K562 (cell line): ENCODE measurements around the gene RXRB. TPM values are rescaled to one million over a fixed set of nuclear protein-coding genes. Genes with fewer than 3 reads are reported as not detected.

Experiments
- EHMT2 ChIP-seq: fragments of 450-650 bp; IDR thresholded peaks from 2 replicates; pipeline ENCODE4 v1.6.1; 2018; ENCODE audit warnings: antibody characterized with exemption
- NR4A1 ChIP-seq, 2 experiments: fragments of 250-450 bp in 1 of 2; fragments of 450-650 bp in 1 of 2; sonication (Bioruptor Pico) in 1 of 2; IDR thresholded peaks; 2 replicates each; pipeline versions ENCODE4 v1.4.0 to v1.6.1; 2016 to 2020; ENCODE audit warnings: mild to moderate bottlenecking in 2 of 2, missing compliant biosample characterization in 1 of 2, missing genetic modification characterization in 1 of 2, moderate library complexity in 1 of 2
- PTRF ChIP-seq: fragments of 450-650 bp; IDR thresholded peaks from 2 replicates; pipeline ENCODE4 v1.6.1; 2016; ENCODE audit warnings: mild to moderate bottlenecking, missing genetic modification characterization, missing compliant biosample characterization
- RBFOX2 ChIP-seq: fragments of 200-400 bp; formaldehyde crosslinking; IDR thresholded peaks from 2 replicates; pipeline ENCODE4 v1.6.1; 2017; ENCODE audit warnings: low read depth, mild to moderate bottlenecking, low read length, moderate library complexity
- SP2 ChIP-seq: IDR thresholded peaks from 2 replicates; pipeline ENCODE4 v1.6.1; 2011; ENCODE audit warnings: mild to moderate bottlenecking, low read depth, low read length, moderate library complexity; ENCODE audit not compliant: poor library complexity, severe bottlenecking; ENCODE audit errors: extremely low read depth
- SRF ChIP-seq, 2 experiments: fragments of 250-450, 450-650 bp in 1 of 2; sonication (Bioruptor Pico) in 1 of 2; sonication (generic) in 1 of 2; formaldehyde crosslinking; IDR thresholded peaks; 2 replicates each; pipeline versions ENCODE4 v1.5.0 to v1.5.1; 2020 to 2022; ENCODE audit warnings: mild to moderate bottlenecking in 1 of 2, missing genetic modification reagents in 1 of 2
- UBTF ChIP-seq, 2 experiments: IDR thresholded peaks; 2 replicates each; pipeline ENCODE4 v1.6.1; 2012; ENCODE audit warnings: improper control_type of control experiment in 2 of 2, low read depth in 2 of 2, low read length in 2 of 2, borderline replicate concordance in 1 of 2
- ZNF124 ChIP-seq: sonication (generic); formaldehyde crosslinking; IDR thresholded peaks from 2 replicates; pipeline ENCODE4 v1.8.1; 2022; ENCODE audit warnings: missing genetic modification reagents
- polyA plus RNA-seq, 8 experiments: library from polyadenylated mRNA; depleted of rRNA in 4 of 8; stranded (reverse) in 5 of 8; unstranded in 3 of 8; fragments of >200 nt; fragmentation: Nextera tagmentation in 2 of 8; fragmentation: Illumina TruSeq in 1 of 8; extraction: Ambion mirVana in 2 of 8; extraction: Trizol in 1 of 8; gene quantifications; 2 replicates each; pipeline versions ENCODE4 v1.2.1 to v1.2.3, GENCODE V29; 2011 to 2014; ENCODE audit warnings: inconsistent platforms in 1 of 8, missing spikeins in 1 of 8
- total RNA-seq, 7 experiments: library from RNA; depleted of rRNA in 6 of 7; stranded (reverse); fragments of >200 nt in 6 of 7; fragmentation: Illumina TruSeq in 2 of 7; extraction: Trizol in 2 of 7; gene quantifications; 2 replicates each; pipeline versions ENCODE4 v1.2.1 to v1.2.3, GENCODE V29; 2011 to 2021; ENCODE audit warnings: low replicate concordance in 1 of 7
- TF ChIP-seq, protein P1 (sequence below), 2 experiments: fragments of 450-650 bp; IDR thresholded peaks; 2 replicates each; pipeline ENCODE4 v1.6.1; 2016
- TF ChIP-seq, protein P2 (sequence below): sonication (generic); formaldehyde crosslinking; IDR thresholded peaks from 2 replicates; pipeline ENCODE4 v1.8.1; 2023; ENCODE audit warnings: mild to moderate bottlenecking, missing genetic modification reagents, moderate library complexity
- TF ChIP-seq, protein P3 (sequence below): fragments of 250-450 bp; sonication (Bioruptor Pico); IDR thresholded peaks from 2 replicates; pipeline ENCODE4 v1.8.0; 2021; ENCODE audit warnings: moderate library complexity, mild to moderate bottlenecking, inconsistent platforms
- TF ChIP-seq, protein P4 (sequence below), 3 experiments: fragments of 200-800 bp in 1 of 3; sonication (Bioruptor generic) in 1 of 3; sonication (generic) in 1 of 3; formaldehyde crosslinking in 1 of 3; IDR thresholded peaks; 2 replicates each; pipeline versions ENCODE4 v1.6.1 to v1.8.0; 2016 to 2022; ENCODE audit warnings: mild to moderate bottlenecking in 2 of 3, missing compliant biosample characterization in 2 of 3, missing genetic modification characterization in 2 of 3, missing genetic modification reagents in 1 of 3
- TF ChIP-seq, protein P5 (sequence below): fragments of 250-450 bp; sonication (Bioruptor Pico); IDR thresholded peaks from 2 replicates; pipeline ENCODE4 v1.4.0; 2020; ENCODE audit warnings: mild to moderate bottlenecking

The RXRB gene
- total and polyA plus RNA-seq, 9 of the 15 experiments (the other 6 are each of a cell fraction or from before 2014, with no cell fraction given) = 0.76 to 35.5 (median 18.4) TPM

DNA sequence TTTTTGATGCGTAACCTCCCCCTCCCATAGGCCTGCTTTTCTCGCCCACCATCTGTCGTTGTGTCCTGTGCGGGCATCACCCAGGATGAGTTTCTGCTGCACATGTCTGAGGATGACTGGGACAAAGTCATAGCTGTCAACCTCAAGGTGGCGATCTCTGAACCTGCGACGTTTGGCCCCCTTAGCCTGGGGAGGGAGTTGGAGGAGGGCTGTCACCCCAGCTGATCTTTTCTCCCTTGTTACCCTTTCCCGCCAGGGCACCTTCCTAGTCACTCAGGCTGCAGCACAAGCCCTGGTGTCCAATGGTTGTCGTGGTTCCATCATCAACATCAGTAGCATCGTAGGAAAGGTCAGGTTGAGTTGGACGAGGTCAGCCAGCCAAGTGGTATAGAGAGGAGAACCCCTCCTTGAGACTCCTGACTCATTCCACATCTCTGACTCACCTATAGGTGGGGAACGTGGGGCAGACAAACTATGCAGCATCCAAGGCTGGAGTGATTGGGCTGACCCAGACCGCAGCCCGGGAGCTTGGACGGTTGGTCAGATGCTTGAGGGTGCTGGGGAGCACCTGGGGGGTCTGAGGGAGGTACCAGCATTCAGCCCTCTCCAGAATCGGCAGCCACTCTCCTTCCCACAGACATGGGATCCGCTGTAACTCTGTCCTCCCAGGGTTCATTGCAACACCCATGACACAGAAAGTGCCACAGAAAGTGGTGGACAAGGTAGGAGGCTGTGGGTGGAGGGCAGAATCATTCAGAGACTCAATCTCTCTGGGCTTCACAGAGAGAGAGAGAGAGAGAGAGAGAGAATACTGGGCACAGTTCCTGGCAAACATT is 4.9 kb upstream of the RXRB start (continued):
- TF ChIP-seq, protein P1, sequence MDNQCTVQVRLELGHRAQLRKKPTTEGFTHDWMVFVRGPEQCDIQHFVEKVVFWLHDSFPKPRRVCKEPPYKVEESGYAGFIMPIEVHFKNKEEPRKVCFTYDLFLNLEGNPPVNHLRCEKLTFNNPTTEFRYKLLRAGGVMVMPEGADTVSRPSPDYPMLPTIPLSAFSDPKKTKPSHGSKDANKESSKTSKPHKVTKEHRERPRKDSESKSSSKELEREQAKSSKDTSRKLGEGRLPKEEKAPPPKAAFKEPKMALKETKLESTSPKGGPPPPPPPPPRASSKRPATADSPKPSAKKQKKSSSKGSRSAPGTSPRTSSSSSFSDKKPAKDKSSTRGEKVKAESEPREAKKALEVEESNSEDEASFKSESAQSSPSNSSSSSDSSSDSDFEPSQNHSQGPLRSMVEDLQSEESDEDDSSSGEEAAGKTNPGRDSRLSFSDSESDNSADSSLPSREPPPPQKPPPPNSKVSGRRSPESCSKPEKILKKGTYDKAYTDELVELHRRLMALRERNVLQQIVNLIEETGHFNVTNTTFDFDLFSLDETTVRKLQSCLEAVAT (IDR thresholded peaks at IDR 0.05) = no peak
- TF ChIP-seq RBFOX2 = no peak
- TF ChIP-seq, protein P2, sequence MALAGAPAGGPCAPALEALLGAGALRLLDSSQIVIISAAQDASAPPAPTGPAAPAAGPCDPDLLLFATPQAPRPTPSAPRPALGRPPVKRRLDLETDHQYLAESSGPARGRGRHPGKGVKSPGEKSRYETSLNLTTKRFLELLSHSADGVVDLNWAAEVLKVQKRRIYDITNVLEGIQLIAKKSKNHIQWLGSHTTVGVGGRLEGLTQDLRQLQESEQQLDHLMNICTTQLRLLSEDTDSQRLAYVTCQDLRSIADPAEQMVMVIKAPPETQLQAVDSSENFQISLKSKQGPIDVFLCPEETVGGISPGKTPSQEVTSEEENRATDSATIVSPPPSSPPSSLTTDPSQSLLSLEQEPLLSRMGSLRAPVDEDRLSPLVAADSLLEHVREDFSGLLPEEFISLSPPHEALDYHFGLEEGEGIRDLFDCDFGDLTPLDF (CRISPR knock-in tag) = 0 out of 2 replicates have a peak, but pooled peaks have one; percentile 51
- TF ChIP-seq PTRF = no peak
- TF ChIP-seq SRF (CRISPR knock-in tag; IDR thresholded peaks at IDR 0.05) = no peak
- TF ChIP-seq, protein P3, sequence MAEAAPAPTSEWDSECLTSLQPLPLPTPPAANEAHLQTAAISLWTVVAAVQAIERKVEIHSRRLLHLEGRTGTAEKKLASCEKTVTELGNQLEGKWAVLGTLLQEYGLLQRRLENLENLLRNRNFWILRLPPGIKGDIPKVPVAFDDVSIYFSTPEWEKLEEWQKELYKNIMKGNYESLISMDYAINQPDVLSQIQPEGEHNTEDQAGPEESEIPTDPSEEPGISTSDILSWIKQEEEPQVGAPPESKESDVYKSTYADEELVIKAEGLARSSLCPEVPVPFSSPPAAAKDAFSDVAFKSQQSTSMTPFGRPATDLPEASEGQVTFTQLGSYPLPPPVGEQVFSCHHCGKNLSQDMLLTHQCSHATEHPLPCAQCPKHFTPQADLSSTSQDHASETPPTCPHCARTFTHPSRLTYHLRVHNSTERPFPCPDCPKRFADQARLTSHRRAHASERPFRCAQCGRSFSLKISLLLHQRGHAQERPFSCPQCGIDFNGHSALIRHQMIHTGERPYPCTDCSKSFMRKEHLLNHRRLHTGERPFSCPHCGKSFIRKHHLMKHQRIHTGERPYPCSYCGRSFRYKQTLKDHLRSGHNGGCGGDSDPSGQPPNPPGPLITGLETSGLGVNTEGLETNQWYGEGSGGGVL (CRISPR knock-in tag) = no peak
- TF ChIP-seq EHMT2 = 0 out of 2 replicates have a peak, but pooled peaks have one; percentile 9
- no peak for TF ChIP-seq SP2
- TF ChIP-seq UBTF (IDR thresholded peaks at IDR 0.05; ENCODE audit: borderline replicate concordance in 1 of 2, low read depth in 2 of 2, low read length in 2 of 2) = 0 out of 4 replicates have a peak, but pooled peaks of 1 of the 2 experiments have one; percentile 19
- TF ChIP-seq, protein P4, sequence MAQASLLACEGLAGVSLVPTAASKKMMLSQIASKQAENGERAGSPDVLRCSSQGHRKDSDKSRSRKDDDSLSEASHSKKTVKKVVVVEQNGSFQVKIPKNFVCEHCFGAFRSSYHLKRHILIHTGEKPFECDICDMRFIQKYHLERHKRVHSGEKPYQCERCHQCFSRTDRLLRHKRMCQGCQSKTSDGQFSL (CRISPR knock-in tag; IDR thresholded peaks at IDR 0.05) = 0 out of 2 replicates have a peak, but pooled peaks have one; percentile 39
- TF ChIP-seq, protein P4 (tag; IDR thresholded peaks at IDR 0.05) = no peak
- TF ChIP-seq, protein P5, sequence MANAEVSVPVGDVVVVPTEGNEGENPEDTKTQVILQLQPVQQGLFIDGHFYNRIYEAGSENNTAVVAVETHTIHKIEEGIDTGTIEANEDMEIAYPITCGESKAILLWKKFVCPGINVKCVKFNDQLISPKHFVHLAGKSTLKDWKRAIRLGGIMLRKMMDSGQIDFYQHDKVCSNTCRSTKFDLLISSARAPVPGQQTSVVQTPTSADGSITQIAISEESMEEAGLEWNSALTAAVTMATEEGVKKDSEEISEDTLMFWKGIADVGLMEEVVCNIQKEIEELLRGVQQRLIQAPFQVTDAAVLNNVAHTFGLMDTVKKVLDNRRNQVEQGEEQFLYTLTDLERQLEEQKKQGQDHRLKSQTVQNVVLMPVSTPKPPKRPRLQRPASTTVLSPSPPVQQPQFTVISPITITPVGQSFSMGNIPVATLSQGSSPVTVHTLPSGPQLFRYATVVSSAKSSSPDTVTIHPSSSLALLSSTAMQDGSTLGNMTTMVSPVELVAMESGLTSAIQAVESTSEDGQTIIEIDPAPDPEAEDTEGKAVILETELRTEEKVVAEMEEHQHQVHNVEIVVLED (CRISPR knock-in tag) = no peak
- no peak for TF ChIP-seq NR4A1 (CRISPR knock-in tag; IDR thresholded peaks at IDR 0.05)
- TF ChIP-seq NR4A1 (tag; IDR thresholded peaks at IDR 0.05) = no peak
- TF ChIP-seq ZNF124 (CRISPR knock-in tag) = no peak
